CD8-positive, alpha-beta memory T cell (primary cell): ENCODE results near the gene GRIN2C. TPM values are rescaled to one million over a fixed set of nuclear protein-coding genes. Genes with fewer than 3 reads are reported as not detected.
A peak's percentile ranks its signal among the peaks of the same experiment; 100 is the strongest.

ENCODE experiments used
- CTCF ChIA-PET: fragments of 350-600 bp; sonication (Branson Sonifier 250); formaldehyde crosslinking; loops from one replicate; lab custom pipeline; 2021; ENCODE audit warnings: antibody characterized with exemption; lab: Charles Lee
- POLR2A ChIA-PET: fragments of 350-600 bp; sonication (Branson Sonifier 250); formaldehyde crosslinking; loops from one replicate; lab custom pipeline; 2021; ENCODE audit warnings: antibody characterized with exemption; lab: Charles Lee
- DNase-seq, 5 donors: peaks; one replicate each; pipeline versions ENCODE4 v3.0.0 to v3.0.0-alpha.2; 2020 to 2022; ENCODE audit warnings: mixed read lengths in 1 of 5
- H3K27ac ChIP-seq: one replicate; pipeline ENCODE4 v1.7.0; 2013; ENCODE audit warnings: low read depth, mild to moderate bottlenecking, low read length, moderate library complexity
- H3K27me3 ChIP-seq: 2 replicates; pipeline ENCODE4 v1.7.0; 2013; ENCODE audit warnings: low read length, mild to moderate bottlenecking; ENCODE audit not compliant: insufficient read depth, poor library complexity, severe bottlenecking
- H3K36me3 ChIP-seq: 2 replicates; pipeline ENCODE4 v1.7.0; 2013; ENCODE audit warnings: mild to moderate bottlenecking, low read length, moderate library complexity; ENCODE audit not compliant: insufficient read depth
- H3K4me1 ChIP-seq: 2 replicates; pipeline ENCODE4 v1.7.0; 2013; ENCODE audit warnings: mild to moderate bottlenecking, low read length, moderate library complexity; ENCODE audit not compliant: insufficient read depth
- H3K4me3 ChIP-seq: 2 replicates; pipeline ENCODE4 v1.7.0; 2013; ENCODE audit warnings: mild to moderate bottlenecking, low read length
- H3K9me3 ChIP-seq: 2 replicates; pipeline ENCODE4 v1.7.0; 2013; ENCODE audit warnings: mild to moderate bottlenecking, low read length
- H3K27ac Mint-ChIP-seq, 8 donors: one replicate each; pipeline ENCODE4 v1.8.0; 2020 to 2021; ENCODE audit warnings: mixed read lengths in 8 of 8, mild to moderate bottlenecking in 6 of 8, inconsistent platforms in 3 of 8, moderate library complexity in 3 of 8
- H3K27me3 Mint-ChIP-seq, 2 donors: one replicate each; pipeline ENCODE4 v1.8.0; 2020 to 2021; ENCODE audit warnings: mixed read lengths in 2 of 2, mild to moderate bottlenecking in 1 of 2, moderate library complexity in 1 of 2
- H3K36me3 Mint-ChIP-seq, 3 donors: one replicate each; pipeline ENCODE4 v1.8.0; 2020 to 2021; ENCODE audit warnings: mixed read lengths in 3 of 3, inconsistent platforms in 1 of 3, mild to moderate bottlenecking in 1 of 3
- H3K4me1 Mint-ChIP-seq, 3 donors: one replicate each; pipeline ENCODE4 v1.8.0; 2020 to 2021; ENCODE audit warnings: mixed read lengths in 3 of 3, inconsistent platforms in 1 of 3, mild to moderate bottlenecking in 1 of 3
- H3K4me3 Mint-ChIP-seq, 7 donors: one replicate each; pipeline ENCODE4 v1.8.0; 2020 to 2021; ENCODE audit warnings: mixed read lengths in 7 of 7, mild to moderate bottlenecking in 6 of 7, moderate library complexity in 4 of 7, inconsistent platforms in 2 of 7
- H3K9me3 Mint-ChIP-seq, 5 donors: one replicate each; pipeline ENCODE4 v1.8.0; 2020 to 2022; ENCODE audit warnings: mixed read lengths in 5 of 5, mild to moderate bottlenecking in 3 of 5, moderate library complexity in 2 of 5, inconsistent platforms in 1 of 5
- polyA plus RNA-seq: library from polyadenylated mRNA; unstranded; fragments of 300-500 nt; fragmentation: Illumina TruSeq; gene quantifications from one replicate; pipeline ENCODE4 v1.2.3, GENCODE V29; 2021
- total RNA-seq, 2 experiments: library from RNA; stranded (reverse); gene quantifications; one replicate each; pipeline ENCODE4 v1.2.3, GENCODE V29; 2021

The GRIN2C gene
- total and polyA plus RNA-seq, 3 experiments from 2014 or later = not detected

DNA sequence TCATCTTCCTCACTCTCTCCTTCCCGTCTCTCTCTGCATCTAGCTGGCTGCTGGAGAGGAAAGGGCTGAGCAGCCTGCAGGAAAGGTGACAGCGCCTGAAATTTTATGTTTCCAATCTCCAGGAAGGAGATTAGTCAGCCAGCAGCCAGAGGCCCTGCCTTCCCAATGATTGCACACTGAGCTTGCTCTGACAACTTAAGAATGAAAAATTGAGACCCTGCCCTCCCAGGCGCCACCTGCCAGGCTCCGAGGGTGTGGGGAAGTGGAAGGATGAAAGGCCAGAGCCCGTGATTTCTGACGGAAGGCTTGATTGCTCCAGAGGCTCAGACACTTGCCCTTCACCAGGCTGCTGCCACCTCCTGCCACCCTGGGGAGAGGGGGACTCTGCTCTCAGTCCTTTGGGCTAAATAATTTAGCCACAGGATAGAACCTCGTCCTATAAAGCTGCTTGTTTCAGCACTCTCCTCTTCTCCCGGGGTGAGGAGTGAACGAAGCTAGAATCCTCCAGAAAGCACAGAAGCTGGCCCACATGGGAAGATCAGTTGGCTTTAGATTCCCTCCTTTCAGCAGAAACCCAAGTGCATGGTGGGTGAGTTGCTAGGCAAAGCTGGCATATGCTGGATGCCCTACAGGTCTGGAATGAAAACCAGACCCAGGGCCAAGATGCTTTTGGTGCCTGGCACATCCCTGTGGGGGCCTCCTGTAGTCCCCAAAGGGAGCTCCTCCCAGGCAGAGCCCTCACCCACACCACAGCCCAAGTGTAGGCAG, 33.5 kb downstream of the GRIN2C start:
- H3K27ac ChIP-seq = no peak overlapping the region
- H3K27me3 Mint-ChIP-seq = no peaks in the 10 kb centered on the region
- H3K36me3 ChIP-seq = no peaks in the 10 kb centered on the region
- H3K27ac Mint-ChIP-seq = no peak overlapping the region
- peaks cover 0 to 1% (median 0%) of the 10 kb centered on the region in 3 donors for H3K4me1 Mint-ChIP-seq
- no peaks in the 10 kb centered on the region for H3K4me1 ChIP-seq
- peaks cover 0 to 66% (median 5%) of the 10 kb centered on the region in 3 donors for H3K36me3 Mint-ChIP-seq
- no peak overlapping the region for H3K4me3 Mint-ChIP-seq
- H3K27me3 ChIP-seq = no peaks in the 10 kb centered on the region
- no peak for DNase-seq
- no peak overlapping the region for H3K4me3 ChIP-seq
- H3K9me3 ChIP-seq = no peaks in the 10 kb centered on the region
- ChIA-PET POLR2A (no interaction called here), CTCF (no interaction called here)
- H3K9me3 Mint-ChIP-seq = no peaks in the 10 kb centered on the region

GRCh38 chr17:74824961-74825627, 34.6 kb downstream of the GRIN2C start:
- H3K36me3 Mint-ChIP-seq = peaks cover 0 to 66% (median 2%) of the 10 kb centered on the region in 3 donors
- H3K4me3 Mint-ChIP-seq = no peak overlapping the region
- peaks cover 6% of the 10 kb centered on the region for H3K36me3 ChIP-seq
- no peak overlapping the region for H3K4me3 ChIP-seq
- CTCF ChIA-PET = no interaction called here
- H3K27me3 ChIP-seq = no peaks in the 10 kb centered on the region
- peaks cover 0 to 1% (median 0%) of the 10 kb centered on the region in 3 donors for H3K4me1 Mint-ChIP-seq
- POLR2A ChIA-PET = no interaction called here
- H3K27me3 Mint-ChIP-seq = no peaks in the 10 kb centered on the region
- no peaks in the 10 kb centered on the region for H3K9me3 ChIP-seq
- H3K27ac Mint-ChIP-seq = no peak overlapping the region
- H3K27ac ChIP-seq = no peak overlapping the region
- H3K4me1 ChIP-seq = no peaks in the 10 kb centered on the region
- no peaks in the 10 kb centered on the region for H3K9me3 Mint-ChIP-seq
- no peak for DNase-seq

DNA sequence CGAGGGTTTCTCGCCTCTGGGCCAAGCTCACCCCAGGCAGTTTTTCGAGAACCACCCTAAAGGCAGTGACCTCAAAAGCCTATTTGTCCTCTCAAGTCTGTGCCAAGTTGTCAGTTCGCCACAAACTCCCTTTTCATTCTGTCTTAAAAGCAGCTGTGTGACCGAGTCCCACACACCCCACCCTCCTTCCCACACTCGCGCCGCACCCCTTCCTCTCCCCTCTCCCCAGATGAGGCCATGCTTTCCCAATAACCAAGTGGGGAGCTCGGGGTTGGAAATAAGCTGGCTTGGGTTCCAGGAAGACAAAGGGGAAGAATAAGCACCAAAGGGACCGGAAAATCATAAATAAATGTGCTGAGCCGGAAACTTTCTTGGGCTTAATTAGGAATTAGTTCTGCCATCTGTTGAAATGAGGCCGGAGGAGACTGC, 36.7 kb downstream of the GRIN2C start:
- DNase-seq = no peak
- H3K4me3 ChIP-seq = no peak overlapping the region

GRCh38 chr17:74822335-74822938, 37.2 kb downstream of the GRIN2C start:
- ChIA-PET POLR2A (no interaction called here), CTCF (no interaction called here)
- Mint-ChIP-seq H3K9me3 (no peaks in the 10 kb centered on the region), H3K4me1 (peaks cover 0 to 1% (median 0%) of the 10 kb centered on the region in 3 donors), H3K27me3 (no peaks in the 10 kb centered on the region), H3K4me3 (no peak overlapping the region), H3K27ac (no peak overlapping the region), H3K36me3 (peaks cover 3 to 75% (median 3%) of the 10 kb centered on the region in 3 donors)
- no peaks in the 10 kb centered on the region for H3K4me1 ChIP-seq
- no peaks in the 10 kb centered on the region for H3K27me3 ChIP-seq
- no peak overlapping the region for H3K27ac ChIP-seq
- no peak for DNase-seq
- H3K36me3 ChIP-seq = peaks cover 6% of the 10 kb centered on the region
- no peak overlapping the region for H3K4me3 ChIP-seq
- no peaks in the 10 kb centered on the region for H3K9me3 ChIP-seq

More for the DNA sequence above, 36.7 kb downstream of the GRIN2C start:
- H3K4me1 ChIP-seq = no peaks in the 10 kb centered on the region
- no peak overlapping the region for H3K27ac Mint-ChIP-seq
- no peak overlapping the region for H3K27ac ChIP-seq
- no peaks in the 10 kb centered on the region for H3K27me3 ChIP-seq
- H3K36me3 ChIP-seq = peaks cover 6% of the 10 kb centered on the region
- no peaks in the 10 kb centered on the region for H3K9me3 Mint-ChIP-seq
- peaks cover 3 to 74% (median 3%) of the 10 kb centered on the region in 3 donors for H3K36me3 Mint-ChIP-seq
- POLR2A ChIA-PET = no interaction called here
- CTCF ChIA-PET = no interaction called here
- H3K9me3 ChIP-seq = no peaks in the 10 kb centered on the region
- H3K4me1 Mint-ChIP-seq = peaks cover 0 to 1% (median 0%) of the 10 kb centered on the region in 3 donors
- H3K27me3 Mint-ChIP-seq = no peaks in the 10 kb centered on the region
- no peak overlapping the region for H3K4me3 Mint-ChIP-seq

- H3K4me1 Mint-ChIP-seq = no peaks in the 10 kb centered on the region
- H3K9me3 Mint-ChIP-seq = no peaks in the 10 kb centered on the region
- H3K9me3 ChIP-seq = no peaks in the 10 kb centered on the region
- CTCF ChIA-PET = no interaction called here
- H3K36me3 Mint-ChIP-seq = peaks cover 3 to 77% (median 6%) of the 10 kb centered on the region in 3 donors
- no peak overlapping the region for H3K4me3 ChIP-seq
- no peaks in the 10 kb centered on the region for H3K27me3 ChIP-seq
- no peaks in the 10 kb centered on the region for H3K27me3 Mint-ChIP-seq
- no peak overlapping the region for H3K27ac Mint-ChIP-seq
- H3K4me1 ChIP-seq = no peaks in the 10 kb centered on the region
- POLR2A ChIA-PET = no interaction called here
- H3K27ac ChIP-seq = no peak overlapping the region
- peaks cover 6% of the 10 kb centered on the region for H3K36me3 ChIP-seq
- H3K4me3 Mint-ChIP-seq = peak overlapping the region in 1 of 7 donors; percentile 6
- no peak for DNase-seq
These were observed 37.9 kb downstream of the GRIN2C start for GRCh38 chr17:74821655-74822334.

GRCh38 chr17:74819801-74820436, 39.8 kb downstream of the GRIN2C start:
- Histone ChIP-seq H3K9me3 (no peaks in the 10 kb centered on the region), H3K27me3 (no peaks in the 10 kb centered on the region), H3K4me3 (no peak overlapping the region), H3K4me1 (no peaks in the 10 kb centered on the region), H3K36me3 (peaks cover 6% of the 10 kb centered on the region), H3K27ac (no peak overlapping the region)
- Mint-ChIP-seq H3K4me1 (peaks cover 0 to 3% (median 0%) of the 10 kb centered on the region in 3 donors), H3K27me3 (no peaks in the 10 kb centered on the region), H3K4me3 (no peak overlapping the region), H3K27ac (no peak overlapping the region), H3K36me3 (peaks cover 3 to 74% (median 7%) of the 10 kb centered on the region in 3 donors), H3K9me3 (no peaks in the 10 kb centered on the region)
- ChIA-PET CTCF (no interaction called here), POLR2A (no interaction called here)
- no peak for DNase-seq

GRCh38 chr17:74818291-74818938, 41.3 kb downstream of the GRIN2C start:
- H3K27me3 Mint-ChIP-seq = no peaks in the 10 kb centered on the region
- H3K9me3 Mint-ChIP-seq = no peaks in the 10 kb centered on the region
- H3K27ac Mint-ChIP-seq = no peak overlapping the region
- POLR2A ChIA-PET = no interaction called here
- Histone ChIP-seq H3K9me3 (no peaks in the 10 kb centered on the region), H3K4me3 (no peak overlapping the region), H3K36me3 (peaks cover 6% of the 10 kb centered on the region), H3K4me1 (no peaks in the 10 kb centered on the region), H3K27me3 (no peaks in the 10 kb centered on the region), H3K27ac (no peak overlapping the region)
- H3K36me3 Mint-ChIP-seq = peaks cover 3 to 74% (median 7%) of the 10 kb centered on the region in 3 donors
- CTCF ChIA-PET = interaction anchor here (1.3 kb wide), 1 partner anchor 27 kb away, joined by 3 read pairs; no protein-coding TSS in a partner anchor
- peaks cover 0 to 3% (median 0%) of the 10 kb centered on the region in 3 donors for H3K4me1 Mint-ChIP-seq
- H3K4me3 Mint-ChIP-seq = no peak overlapping the region
- no peak for DNase-seq
